Mammary epithelial cell (primary cell): ENCODE measurements around the gene PITX1.

Source experiments
- EZH2 ChIP-seq: IDR thresholded peaks from 2 replicates; pipeline ENCODE4 v1.6.1; 2012; ENCODE audit warnings: low read length, inconsistent platforms, borderline replicate concordance
- TF ChIP-seq, protein P1 (sequence below), 2 donors: IDR thresholded peaks in 1 of 2; conservative IDR thresholded peaks in 1 of 2; 2 replicates each; pipeline ENCODE4 v1.5.1; 2011 to 2012; ENCODE audit warnings: inconsistent platforms in 2 of 2, low read length in 2 of 2, mild to moderate bottlenecking in 2 of 2, control low read depth in 1 of 2, low read depth in 1 of 2; ENCODE audit not compliant: insufficient read depth in 1 of 2; ENCODE audit errors: extremely low read depth in 1 of 2

DNA sequence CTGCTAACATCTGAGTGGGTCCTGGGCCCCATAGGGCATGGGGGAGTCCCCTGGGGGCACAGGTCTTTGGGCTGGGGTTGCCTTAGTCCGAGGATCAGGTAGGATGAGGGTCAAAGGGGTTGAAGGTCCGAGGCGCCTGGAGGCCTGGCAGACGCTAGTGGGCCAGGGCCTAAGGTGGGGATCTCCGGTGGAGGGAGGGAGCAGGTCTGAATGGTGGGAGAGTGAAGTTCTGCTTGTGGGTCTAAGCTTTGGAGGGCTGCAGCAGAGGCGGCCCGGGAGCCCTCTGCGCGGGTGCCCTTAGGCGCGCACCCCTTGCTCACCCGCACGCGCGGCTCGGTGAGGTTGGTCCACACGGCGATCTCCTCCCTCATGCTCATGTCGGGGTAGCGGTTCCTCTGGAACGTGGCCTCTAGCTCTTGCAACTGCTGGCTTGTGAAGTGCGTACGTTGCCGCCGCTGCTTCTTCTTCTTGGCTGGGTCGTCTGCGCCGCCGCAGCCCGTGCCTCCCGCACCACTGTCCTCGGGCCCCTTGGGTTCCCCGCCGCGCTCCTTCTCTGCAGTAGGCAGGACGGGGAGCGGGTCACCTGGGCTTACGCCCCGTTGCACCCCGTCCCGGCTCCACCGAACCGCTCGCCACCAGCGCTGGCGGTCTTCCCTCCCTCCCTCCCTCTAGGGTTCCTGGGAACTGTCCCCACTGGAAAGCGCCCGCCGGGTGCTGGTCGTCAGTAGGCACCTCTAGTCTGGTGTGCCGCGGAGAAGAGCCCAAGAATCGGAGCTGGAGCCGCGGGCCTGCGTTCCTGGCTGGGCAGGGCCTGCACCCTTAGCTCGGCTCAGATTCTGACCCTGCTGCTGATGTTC, 2.8 kb downstream of the PITX1 start:
- TF ChIP-seq, protein P1, sequence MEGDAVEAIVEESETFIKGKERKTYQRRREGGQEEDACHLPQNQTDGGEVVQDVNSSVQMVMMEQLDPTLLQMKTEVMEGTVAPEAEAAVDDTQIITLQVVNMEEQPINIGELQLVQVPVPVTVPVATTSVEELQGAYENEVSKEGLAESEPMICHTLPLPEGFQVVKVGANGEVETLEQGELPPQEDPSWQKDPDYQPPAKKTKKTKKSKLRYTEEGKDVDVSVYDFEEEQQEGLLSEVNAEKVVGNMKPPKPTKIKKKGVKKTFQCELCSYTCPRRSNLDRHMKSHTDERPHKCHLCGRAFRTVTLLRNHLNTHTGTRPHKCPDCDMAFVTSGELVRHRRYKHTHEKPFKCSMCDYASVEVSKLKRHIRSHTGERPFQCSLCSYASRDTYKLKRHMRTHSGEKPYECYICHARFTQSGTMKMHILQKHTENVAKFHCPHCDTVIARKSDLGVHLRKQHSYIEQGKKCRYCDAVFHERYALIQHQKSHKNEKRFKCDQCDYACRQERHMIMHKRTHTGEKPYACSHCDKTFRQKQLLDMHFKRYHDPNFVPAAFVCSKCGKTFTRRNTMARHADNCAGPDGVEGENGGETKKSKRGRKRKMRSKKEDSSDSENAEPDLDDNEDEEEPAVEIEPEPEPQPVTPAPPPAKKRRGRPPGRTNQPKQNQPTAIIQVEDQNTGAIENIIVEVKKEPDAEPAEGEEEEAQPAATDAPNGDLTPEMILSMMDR (conservative IDR thresholded peaks at IDR 0.05 in 1 of 2, IDR thresholded peaks at IDR 0.05 in 1 of 2; ENCODE audit: extremely low read depth in 1 of 2, insufficient read depth in 1 of 2, low read depth in 1 of 2, low read length in 2 of 2) = no peak
- TF ChIP-seq EZH2 = peak; percentile 67
